Measurements from ENCODE around the gene NRXN3.

Gene NRXN3

DNA sequence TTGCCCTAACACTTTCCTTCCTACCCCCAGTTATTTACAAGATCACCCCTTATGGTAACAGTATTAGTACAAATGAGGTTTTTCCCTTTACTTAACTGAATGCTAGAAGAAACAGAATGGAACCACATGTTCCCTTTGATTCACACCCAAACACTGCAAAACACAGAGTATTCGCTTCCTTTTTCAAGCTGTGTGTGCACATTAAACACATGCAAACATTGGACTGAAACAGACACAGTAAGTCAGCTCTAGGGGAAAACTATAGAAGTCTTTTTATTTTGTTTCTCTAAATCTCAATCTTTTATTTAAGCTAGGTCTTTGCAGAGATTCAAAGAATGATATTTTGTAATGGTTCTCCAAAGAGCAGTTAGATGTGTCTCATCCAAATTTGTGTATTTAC is 1312.7 kb downstream of the NRXN3 start:
- DNase-seq (ENCODE audit: low read depth): no peak

DNA sequence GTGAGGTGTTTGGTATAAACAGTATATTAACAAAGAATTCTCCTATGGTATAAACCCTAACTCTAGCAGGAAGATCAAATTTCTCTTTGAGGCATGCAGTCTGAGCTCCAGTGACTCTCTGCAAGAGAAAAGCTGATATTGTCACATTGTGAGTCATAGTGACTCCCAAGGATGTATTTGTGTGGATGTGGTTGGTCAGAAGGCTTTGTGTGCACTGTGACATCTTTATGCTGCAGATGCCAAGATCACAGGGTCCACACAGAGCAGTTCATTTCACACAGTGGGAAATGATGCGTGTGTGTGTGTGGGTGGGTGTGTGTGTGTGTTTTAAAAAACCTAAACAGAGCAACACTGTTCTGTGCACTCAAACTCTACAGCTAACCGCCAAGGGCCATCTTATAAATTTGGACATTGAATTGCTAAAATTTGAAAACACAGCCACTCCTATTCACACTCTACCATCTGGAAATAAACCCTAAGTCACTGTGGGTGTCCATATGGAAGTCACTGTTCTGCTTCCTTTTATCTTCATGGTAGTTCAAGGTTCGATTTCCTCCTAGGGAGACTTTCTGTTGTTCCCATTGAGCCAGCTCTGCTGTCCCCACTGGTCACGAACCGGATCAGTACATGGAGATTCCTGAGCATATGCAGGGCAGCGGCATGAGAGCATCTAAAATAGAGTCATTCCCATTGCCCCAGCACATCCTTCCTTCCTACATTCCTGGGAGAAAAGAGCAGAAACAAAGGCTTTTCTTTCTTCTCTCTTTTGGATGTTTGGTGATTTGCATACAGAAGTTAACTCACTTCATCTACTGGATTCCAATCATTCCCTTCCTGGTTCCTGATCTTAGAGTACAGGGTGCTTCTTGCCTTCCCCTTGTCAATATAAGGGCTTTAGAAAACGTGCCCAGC is 1313.6 kb downstream of the NRXN3 start:
- peak; percentile 41 for DNase-seq (ENCODE audit: low read depth)

DNA sequence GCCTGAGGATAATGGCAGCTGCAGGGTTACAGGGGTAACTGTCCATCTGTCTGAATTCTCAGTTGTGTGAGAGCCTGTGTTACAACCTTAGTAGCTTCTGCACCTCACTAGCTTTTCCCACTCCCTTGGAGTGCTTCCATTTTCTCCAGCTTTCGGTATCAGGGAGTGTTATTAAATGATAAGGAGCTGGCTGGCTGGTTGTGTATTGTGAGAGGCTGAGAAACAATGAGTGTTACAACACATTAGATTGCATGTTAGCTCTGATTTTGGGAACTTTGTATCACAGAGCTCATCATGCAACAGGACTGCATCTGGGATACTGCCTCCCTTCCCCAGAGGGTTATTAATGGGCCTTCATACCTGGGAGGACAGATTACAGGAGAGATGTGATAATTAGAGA is 1317.5 kb downstream of the NRXN3 start:
- DNase-seq (ENCODE audit: low read depth): no peak

- DNase-seq (ENCODE audit: low read depth): no peak
These were observed 1321.0 kb downstream of the NRXN3 start for GRCh38 chr14:79491161-79491560.

GRCh38 chr14:79493081-79493645 is 1323.0 kb downstream of the NRXN3 start:
- DNase-seq (ENCODE audit: low read depth): no peak

DNA sequence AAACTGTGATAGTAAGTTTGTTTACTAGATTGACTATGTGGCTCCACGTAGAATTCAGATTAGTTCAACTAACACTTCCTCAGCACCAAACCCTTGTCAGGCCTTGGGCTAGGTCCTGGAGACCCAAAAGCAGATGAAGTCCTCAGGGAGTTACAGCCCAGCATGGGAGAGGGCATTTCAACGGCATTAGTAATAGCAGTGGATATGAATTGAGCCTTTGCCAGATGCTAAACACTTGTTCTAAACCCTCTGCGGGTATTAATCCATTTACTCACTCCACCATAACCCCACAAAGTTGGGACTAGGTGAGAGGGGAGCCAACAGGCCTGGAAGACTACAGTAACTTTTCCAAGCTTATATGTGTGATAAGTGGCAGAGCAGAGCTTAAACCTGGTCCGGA is 1326.5 kb downstream of the NRXN3 start:
- DNase-seq (ENCODE audit: low read depth): no peak

- no peak for DNase-seq (ENCODE audit: low read depth)
These were observed 1330.3 kb downstream of the NRXN3 start for GRCh38 chr14:79500489-79500888.

DNA sequence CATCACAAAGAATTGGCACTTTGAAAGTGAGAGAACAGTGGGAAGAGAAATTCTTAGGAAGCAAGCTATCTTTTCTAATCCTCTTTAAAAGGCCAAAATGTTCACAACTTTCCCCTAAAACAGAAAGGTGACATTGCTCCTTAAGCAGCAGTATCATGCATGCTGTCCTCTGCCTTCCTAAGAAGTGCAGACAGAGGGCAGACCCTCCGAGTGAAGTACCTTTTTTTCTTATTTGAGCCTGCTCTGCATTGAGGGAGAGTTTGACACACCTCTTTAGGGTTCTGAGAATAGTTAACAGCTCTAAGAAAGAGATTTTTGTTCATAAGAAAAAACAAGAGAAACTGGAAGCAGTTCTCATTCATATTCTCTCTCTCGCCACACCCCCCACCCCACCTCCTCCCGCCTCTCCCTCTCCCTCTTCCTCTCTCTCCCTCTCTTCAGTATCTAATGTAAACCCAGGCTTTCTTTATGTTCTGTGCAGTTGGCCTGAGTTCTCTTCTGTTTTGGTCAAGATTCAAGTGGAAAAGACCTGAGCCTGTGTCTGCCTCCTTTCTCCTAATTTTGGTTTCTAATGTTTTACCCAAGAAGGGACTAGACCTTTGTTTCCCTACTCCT is 1332.1 kb downstream of the NRXN3 start:
- DNase-seq (ENCODE audit: low read depth): no peak

GRCh38 chr14:79502751-79503148 is 1332.6 kb downstream of the NRXN3 start:
- DNase-seq (ENCODE audit: low read depth): no peak

- peak; percentile 14 for DNase-seq (ENCODE audit: low read depth)
These were observed 1340.5 kb downstream of the NRXN3 start for GRCh38 chr14:79510659-79511058.

- no peak for DNase-seq (ENCODE audit: low read depth)
These were observed 1341.0 kb downstream of the NRXN3 start for GRCh38 chr14:79511146-79511545.

- no peak for DNase-seq (ENCODE audit: low read depth)
These were observed 1343.3 kb downstream of the NRXN3 start for GRCh38 chr14:79513446-79513845.

DNA sequence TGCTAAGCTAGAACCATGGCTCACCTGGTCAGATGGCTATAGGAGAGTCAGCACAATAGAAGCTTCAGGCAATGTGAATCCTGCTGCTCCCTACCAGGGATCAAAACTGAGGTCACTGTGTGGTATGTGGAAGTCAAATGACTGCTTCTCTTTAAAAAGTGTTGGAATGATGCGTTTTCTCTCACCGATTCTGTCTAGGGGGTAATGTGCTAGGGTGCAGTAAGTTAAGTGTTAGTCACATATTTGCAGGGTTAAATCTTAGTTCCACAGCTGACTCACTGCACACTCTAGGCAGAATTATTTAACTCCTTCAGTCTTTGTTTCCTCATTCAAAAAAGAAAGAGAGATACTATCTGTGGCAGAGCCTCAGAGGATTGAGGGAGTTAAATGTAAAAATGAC is 1344.5 kb downstream of the NRXN3 start:
- DNase-seq (ENCODE audit: low read depth): peak; percentile 62

DNA sequence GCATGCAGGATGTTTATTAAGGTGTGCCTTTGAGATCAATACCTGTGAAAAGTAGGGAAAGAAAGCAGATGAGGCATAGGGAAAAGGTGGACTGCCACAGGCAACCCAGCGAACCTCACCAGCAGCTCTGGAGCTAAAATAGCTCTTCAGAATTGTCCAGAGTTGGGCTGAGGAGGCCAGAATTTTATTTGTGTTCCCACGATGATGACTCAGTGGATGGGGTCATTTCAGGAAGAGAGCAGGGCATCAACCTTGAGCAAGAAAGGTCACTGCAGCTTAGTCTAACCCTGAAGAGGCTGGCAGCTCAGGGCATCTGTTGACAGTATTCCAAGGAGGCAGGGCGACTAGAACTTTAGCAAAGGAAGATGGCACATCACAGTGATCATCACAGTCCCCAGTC is 1345.0 kb downstream of the NRXN3 start:
- peak; percentile 7 for DNase-seq (ENCODE audit: low read depth)

DNA sequence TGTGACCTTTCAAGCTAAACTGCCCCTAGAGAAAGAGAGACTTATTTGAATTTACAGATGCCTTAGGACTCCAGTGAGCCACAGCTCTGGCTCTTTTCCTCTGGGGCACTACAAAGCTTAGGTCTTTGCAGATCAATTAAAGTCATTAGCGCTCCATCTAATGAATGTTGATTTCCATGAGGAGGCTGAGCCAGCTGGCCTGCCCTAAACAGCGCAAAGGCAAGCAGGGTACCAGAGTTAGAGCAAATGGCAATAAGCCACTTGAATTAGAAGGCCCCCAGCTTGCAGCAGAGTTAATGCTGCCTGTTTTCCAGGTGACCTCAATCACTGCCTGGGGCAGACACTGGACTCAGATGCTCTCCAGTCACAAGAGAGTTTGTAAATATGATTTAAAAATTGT is 1345.8 kb downstream of the NRXN3 start:
- no peak for DNase-seq (ENCODE audit: low read depth)

DNA sequence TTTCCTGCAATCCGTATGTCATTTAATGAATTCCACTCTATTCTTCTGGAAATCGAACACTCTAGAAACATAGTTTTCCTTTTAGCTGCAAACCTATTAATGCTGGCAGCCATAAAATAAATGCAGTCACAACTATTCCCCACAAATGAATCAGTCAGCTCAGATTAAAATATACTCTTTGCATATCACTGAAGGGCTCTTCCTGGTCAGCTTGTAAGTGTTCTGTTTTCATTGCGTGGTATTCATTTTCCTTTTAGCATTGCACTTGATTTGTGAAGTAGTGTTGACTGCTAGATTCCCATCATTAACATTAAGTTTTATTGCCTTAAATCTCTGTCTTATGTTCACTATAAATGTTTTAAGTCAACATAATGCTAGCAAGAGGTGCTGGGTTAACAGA is 1355.2 kb downstream of the NRXN3 start:
- no peak for DNase-seq (ENCODE audit: low read depth)

DNA sequence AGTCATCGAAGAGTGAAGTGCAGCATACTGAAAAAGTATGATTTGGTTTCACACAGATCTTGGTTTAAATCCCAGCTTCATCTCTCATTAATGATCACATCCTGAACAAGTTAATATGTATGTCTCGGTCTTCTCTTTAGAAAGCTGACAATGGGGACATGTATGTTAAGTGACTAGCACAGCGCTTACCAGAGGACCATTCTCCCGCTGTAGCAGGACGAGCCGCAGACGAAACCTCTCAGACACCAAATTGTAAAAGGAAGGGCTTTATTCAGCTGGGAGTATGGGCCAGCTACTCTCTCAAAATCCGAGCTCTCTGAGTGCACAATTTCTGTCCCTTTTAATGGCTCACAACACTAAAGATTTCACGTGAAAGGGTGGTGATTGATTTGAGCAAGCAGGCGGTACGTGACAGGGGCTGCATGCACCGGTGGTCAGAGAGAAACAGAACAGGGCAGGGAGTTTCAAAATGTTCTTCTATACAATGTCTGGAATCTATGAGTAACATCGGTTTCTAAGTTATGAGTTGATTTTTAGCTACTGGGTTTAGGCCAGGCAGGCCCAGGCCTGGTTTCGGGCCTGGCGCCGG is 1358.7 kb downstream of the NRXN3 start:
- no peak for DNase-seq (ENCODE audit: low read depth)

DNA sequence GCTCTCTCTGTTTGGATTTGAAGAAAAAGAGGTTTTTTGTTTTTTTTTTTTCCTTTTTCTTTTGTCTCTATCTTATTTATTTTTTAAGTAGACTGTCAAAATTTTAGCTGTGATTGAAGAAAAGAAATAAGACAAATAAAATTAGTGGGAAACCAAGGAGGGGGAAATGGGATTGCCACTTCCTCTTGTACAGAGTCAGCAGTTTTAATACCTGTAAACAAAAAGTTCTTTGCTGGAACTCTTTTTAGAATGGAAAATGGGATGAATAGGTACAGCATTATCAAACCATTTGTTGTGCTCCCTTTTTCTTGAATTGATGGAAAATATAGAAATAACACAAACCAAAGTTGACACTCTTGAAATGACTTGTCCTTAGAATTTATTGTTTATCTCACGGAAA is 1360.4 kb downstream of the NRXN3 start:
- DNase-seq (ENCODE audit: low read depth): no peak

DNA sequence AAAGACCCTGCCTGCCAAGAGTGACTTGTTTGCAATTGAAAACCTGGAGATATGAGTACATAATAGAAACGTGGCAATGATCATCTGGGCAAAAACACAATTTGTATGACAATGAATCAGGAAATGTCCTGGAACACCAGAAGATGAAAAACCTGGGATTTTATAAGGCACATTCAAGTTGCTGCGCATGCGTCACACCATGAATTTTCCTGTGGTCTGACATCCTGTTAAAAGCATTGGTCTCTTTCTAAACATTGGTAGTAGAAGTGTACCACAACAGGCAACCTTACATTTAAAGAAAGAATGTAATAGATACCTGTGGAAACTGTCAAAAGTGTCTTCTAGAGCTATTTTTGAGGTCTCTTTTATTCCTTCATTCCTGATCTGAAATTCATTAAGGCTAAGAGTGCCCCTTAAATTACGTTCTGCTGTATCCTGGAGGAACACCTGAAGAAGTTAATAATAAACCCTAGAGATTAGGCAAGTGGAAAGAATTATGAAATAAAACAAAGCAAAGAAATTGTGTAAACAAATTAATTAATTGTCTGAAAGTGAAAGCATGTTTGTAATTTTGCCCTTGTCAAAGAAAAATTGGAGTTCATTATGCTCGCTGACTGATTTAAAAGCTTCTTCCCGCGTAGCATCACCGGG is 1364.7 kb downstream of the NRXN3 start:
- DNase-seq (ENCODE audit: low read depth): no peak

- no peak for DNase-seq (ENCODE audit: low read depth)
These were observed 1370.2 kb downstream of the NRXN3 start for GRCh38 chr14:79540394-79540793.

- peak; percentile 17 for DNase-seq (ENCODE audit: low read depth)
These were observed 1371.9 kb downstream of the NRXN3 start for GRCh38 chr14:79542121-79542520.

DNA sequence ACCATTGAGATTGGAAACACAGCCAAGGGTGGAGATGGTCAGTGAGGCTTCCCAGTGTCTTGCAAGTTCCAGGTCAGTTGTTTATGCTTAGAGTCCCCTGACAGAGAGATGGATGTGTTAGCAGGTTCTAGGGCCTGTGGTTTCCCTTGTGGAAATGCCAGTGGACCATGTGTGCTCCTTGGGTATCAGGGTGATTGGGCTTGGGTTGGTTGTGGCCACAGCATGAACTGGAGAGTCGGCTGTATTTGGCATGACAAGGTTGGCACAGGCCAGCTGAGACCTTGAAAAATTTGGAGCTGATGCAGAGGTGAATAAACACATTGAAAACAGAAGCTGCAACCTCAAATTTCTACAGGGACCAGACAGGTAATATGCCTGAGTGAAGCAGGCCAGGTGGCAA is 1373.2 kb downstream of the NRXN3 start:
- no peak for DNase-seq (ENCODE audit: low read depth)
